SU-DHL-6 (cell line): ENCODE data around the gene SKI.

Source experiments
- H2AFZ ChIP-seq: fragments of 200-600 bp; sonication (generic); 2 replicates; pipeline ENCODE4 v1.6.1; 2014; ENCODE audit warnings: low read depth, mild to moderate bottlenecking, moderate library complexity, mixed read lengths, antibody characterized with exemption, low read length; ENCODE audit not compliant: severe bottlenecking
- H3F3A ChIP-seq: fragments of 200-600 bp; shearing (Covaris generic); 2 replicates; pipeline ENCODE4 v1.6.0; 2016; ENCODE audit warnings: antibody characterized with exemption, mild to moderate bottlenecking; ENCODE audit not compliant: insufficient read depth
- H3K27ac ChIP-seq: fragments of 200-600 bp; sonication (generic); 2 replicates; pipeline ENCODE4 v1.5.1; 2016; ENCODE audit warnings: low read depth, mild to moderate bottlenecking, low read length, moderate library complexity, mixed read lengths
- H3K27me3 ChIP-seq: fragments of 200-600 bp; sonication (generic), shearing (Covaris generic); 2 replicates; pipeline ENCODE4 v1.6.0; 2014; ENCODE audit warnings: mild to moderate bottlenecking, low read length
- H3K36me3 ChIP-seq: fragments of 200-600 bp; sonication (generic); 2 replicates; pipeline ENCODE4 v1.6.1; 2014; ENCODE audit warnings: mild to moderate bottlenecking, low read length, mixed read lengths
- H3K4me2 ChIP-seq: fragments of 300-600, 200-600 bp; shearing (Covaris generic), sonication (generic); 2 replicates; pipeline ENCODE4 v1.6.0; 2014; ENCODE audit warnings: low read length, low read depth, mild to moderate bottlenecking; ENCODE audit not compliant: poor library complexity, severe bottlenecking
- H3K4me3 ChIP-seq: fragments of 200-600 bp; sonication (generic); 2 replicates; pipeline ENCODE4 v1.5.1; 2014; ENCODE audit warnings: antibody characterized with exemption, low read length, mild to moderate bottlenecking, mixed read lengths; ENCODE audit not compliant: insufficient read depth, poor library complexity, severe bottlenecking
- H3K79me2 ChIP-seq: fragments of 200-600 bp; sonication (generic); 2 replicates; pipeline ENCODE4 v1.6.1; 2014; ENCODE audit warnings: mild to moderate bottlenecking, low read length, moderate library complexity; ENCODE audit not compliant: insufficient read depth
- H3K9ac ChIP-seq: fragments of 200-600 bp; sonication (generic); 2 replicates; pipeline ENCODE4 v1.7.0; 2014; ENCODE audit warnings: mild to moderate bottlenecking, low read length
- H3K9me2 ChIP-seq: fragments of 200-600 bp; sonication (generic); replicated peaks from 2 replicates; pipeline ENCODE4 v1.6.1; 2014; ENCODE audit warnings: low read length; ENCODE audit not compliant: insufficient read depth
- H3K9me3 ChIP-seq: fragments of 200-600 bp; sonication (generic); 2 replicates; pipeline ENCODE4 v1.6.1; 2014; ENCODE audit warnings: low read length, mixed read lengths; ENCODE audit not compliant: insufficient read depth
- H4K20me1 ChIP-seq: fragments of 200-600 bp; sonication (generic); 2 replicates; pipeline ENCODE4 v1.6.1; 2014; ENCODE audit warnings: low read depth, mild to moderate bottlenecking, antibody characterized with exemption, low read length, moderate library complexity, mixed read lengths
- EZH2phosphoT487 ChIP-seq: fragments of 200-600 bp; sonication (generic), shearing (Covaris generic); conservative IDR thresholded peaks from 2 replicates; pipeline ENCODE4 v1.6.1; 2018; ENCODE audit warnings: mild to moderate bottlenecking, antibody characterized with exemption, low read length, moderate library complexity, mixed read lengths
- TF ChIP-seq, protein P1 (sequence below): fragments of 200-600 bp; sonication (generic); IDR thresholded peaks from one replicate; pipeline ENCODE4 v1.5.1; 2017; ENCODE audit warnings: antibody characterized with exemption, mild to moderate bottlenecking, low read length, moderate library complexity; ENCODE audit not compliant: insufficient read depth, poor library complexity, severe bottlenecking

SKI gene

DNA sequence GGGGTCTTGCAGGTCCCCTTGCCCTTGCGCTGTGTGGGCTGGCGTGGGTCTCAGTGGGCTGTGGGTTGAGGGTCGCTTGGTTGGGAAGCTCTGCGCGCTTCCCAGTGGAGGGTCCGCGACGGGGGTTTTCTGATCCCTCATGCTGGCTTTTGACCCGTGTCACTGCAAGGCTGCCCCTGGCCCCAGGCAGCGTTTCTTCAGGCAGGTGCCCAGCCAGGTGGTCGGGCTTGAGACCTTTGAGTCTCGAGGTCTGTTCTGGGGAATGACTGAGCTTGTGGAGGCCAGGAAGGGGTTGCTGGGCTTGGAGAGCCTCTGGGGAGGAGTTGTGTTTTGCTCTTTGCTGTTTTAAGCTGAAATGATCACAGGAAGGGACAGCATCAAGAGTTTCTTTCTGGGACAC is 5.3 kb downstream of the SKI start:
- no peaks in the 10 kb centered on the region for H3K27me3 ChIP-seq
- TF ChIP-seq EZH2phosphoT487: no peak
- TF ChIP-seq, protein P1, sequence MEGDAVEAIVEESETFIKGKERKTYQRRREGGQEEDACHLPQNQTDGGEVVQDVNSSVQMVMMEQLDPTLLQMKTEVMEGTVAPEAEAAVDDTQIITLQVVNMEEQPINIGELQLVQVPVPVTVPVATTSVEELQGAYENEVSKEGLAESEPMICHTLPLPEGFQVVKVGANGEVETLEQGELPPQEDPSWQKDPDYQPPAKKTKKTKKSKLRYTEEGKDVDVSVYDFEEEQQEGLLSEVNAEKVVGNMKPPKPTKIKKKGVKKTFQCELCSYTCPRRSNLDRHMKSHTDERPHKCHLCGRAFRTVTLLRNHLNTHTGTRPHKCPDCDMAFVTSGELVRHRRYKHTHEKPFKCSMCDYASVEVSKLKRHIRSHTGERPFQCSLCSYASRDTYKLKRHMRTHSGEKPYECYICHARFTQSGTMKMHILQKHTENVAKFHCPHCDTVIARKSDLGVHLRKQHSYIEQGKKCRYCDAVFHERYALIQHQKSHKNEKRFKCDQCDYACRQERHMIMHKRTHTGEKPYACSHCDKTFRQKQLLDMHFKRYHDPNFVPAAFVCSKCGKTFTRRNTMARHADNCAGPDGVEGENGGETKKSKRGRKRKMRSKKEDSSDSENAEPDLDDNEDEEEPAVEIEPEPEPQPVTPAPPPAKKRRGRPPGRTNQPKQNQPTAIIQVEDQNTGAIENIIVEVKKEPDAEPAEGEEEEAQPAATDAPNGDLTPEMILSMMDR: no peak
- no peak overlapping the region for H3K9ac ChIP-seq
- no peak overlapping the region for H3K4me3 ChIP-seq
- no peaks in the 10 kb centered on the region for H3F3A ChIP-seq
- no peak overlapping the region for H3K27ac ChIP-seq
- no peaks in the 10 kb centered on the region for H3K9me2 ChIP-seq
- H2AFZ ChIP-seq: no peak overlapping the region
- no peak overlapping the region for H3K4me2 ChIP-seq
- H3K9me3 ChIP-seq: no peaks in the 10 kb centered on the region
- no peaks in the 10 kb centered on the region for H3K36me3 ChIP-seq
- no peaks in the 10 kb centered on the region for H3K79me2 ChIP-seq
- H4K20me1 ChIP-seq: no peaks in the 10 kb centered on the region; the same call in 1 of the 2 replicates

DNA sequence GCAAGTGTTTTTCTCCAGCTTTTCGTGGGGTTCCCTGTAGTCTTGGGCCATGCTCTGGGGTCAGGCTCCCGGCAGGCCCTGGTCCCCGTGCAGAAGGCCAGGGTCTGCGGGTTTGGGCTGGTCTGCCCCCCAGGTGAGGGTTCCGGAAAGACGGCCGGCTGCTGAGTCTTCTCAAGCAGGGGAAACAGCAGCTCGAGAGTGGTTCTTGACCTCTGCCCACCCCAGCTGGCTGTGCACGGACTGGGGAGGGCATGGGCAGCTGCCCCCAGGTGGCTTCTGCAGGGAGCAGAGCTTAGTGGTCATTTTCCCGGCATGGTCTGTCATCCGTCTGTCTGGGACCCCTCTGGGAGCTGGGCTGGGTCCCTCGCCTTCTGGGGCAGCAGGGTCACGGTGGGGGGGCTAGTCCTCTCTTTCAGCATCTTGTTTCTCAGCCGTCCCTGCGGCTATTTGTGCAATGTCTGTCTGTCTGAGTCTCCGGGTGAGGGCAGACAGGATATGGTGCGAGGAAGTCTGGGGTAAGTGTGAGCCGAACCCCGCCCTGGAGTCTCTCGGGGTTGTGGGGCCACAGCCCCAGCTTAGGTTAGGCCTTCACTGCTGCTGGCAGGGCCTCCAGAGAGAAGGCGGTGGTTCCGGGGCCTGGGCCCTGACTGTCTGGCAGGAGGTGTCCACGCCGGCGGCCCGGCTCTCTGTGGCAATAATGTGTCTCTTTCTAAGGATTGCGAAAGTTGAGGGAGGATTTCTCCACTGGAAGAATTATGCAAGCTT is 6.1 kb downstream of the SKI start:
- H3K9ac ChIP-seq: no peak overlapping the region
- H3K27ac ChIP-seq: no peak overlapping the region
- H4K20me1 ChIP-seq: no peaks in the 10 kb centered on the region; the same call in 1 of the 2 replicates
- H3F3A ChIP-seq: no peaks in the 10 kb centered on the region
- H2AFZ ChIP-seq: no peak overlapping the region
- no peaks in the 10 kb centered on the region for H3K9me3 ChIP-seq
- H3K79me2 ChIP-seq: no peaks in the 10 kb centered on the region
- H3K36me3 ChIP-seq: no peaks in the 10 kb centered on the region
- no peaks in the 10 kb centered on the region for H3K27me3 ChIP-seq
- TF ChIP-seq EZH2phosphoT487: no peak
- TF ChIP-seq, protein P1: no peak
- H3K4me3 ChIP-seq: no peak overlapping the region
- H3K9me2 ChIP-seq: no peaks in the 10 kb centered on the region
- H3K4me2 ChIP-seq: no peak overlapping the region

DNA sequence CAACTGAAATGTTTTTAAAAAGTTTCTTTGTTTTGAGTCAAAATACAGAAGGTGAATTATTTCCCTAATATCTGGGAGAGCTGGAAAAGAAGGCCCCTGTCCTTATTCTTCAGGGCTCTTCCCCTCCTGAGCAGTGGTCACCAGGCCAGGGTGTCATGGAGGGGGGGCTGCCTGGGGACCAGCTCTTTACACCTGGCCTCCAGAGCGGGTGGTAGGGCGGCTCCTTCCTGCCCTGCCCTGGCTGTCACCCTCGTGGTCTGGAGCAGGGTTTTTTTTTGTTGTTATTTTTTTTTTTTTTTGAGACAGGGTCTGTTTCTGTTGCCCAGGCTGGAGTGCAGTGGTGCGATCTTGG is 6.6 kb downstream of the SKI start:
- no peaks in the 10 kb centered on the region for H3K9me2 ChIP-seq
- no peak overlapping the region for H3K27ac ChIP-seq
- TF ChIP-seq, protein P1: no peak
- no peak for TF ChIP-seq EZH2phosphoT487
- no peaks in the 10 kb centered on the region for H3K27me3 ChIP-seq
- no peaks in the 10 kb centered on the region for H3K36me3 ChIP-seq
- no peaks in the 10 kb centered on the region for H3K9me3 ChIP-seq
- H3K9ac ChIP-seq: no peak overlapping the region
- no peak overlapping the region for H3K4me2 ChIP-seq
- H3K79me2 ChIP-seq: no peaks in the 10 kb centered on the region
- H4K20me1 ChIP-seq: no peaks in the 10 kb centered on the region; the same call in 1 of the 2 replicates
- H2AFZ ChIP-seq: no peak overlapping the region
- no peak overlapping the region for H3K4me3 ChIP-seq
- H3F3A ChIP-seq: no peaks in the 10 kb centered on the region
